ENCODE measurements around the gene TBC1D2B. TPM values are rescaled to one million over a fixed set of nuclear protein-coding genes. Genes with fewer than 3 reads are reported as not detected.
"Not testable (repeated sequence)": the region's sequence is repeated elsewhere in the genome, so short reads cannot be mapped to it uniquely, and the experiment has no call there.

Gene TBC1D2B
- total RNA-seq, 1 experiment from 2014 or later, result 58.2 TPM

- peak in 1 of 2 experiments; percentile 41 for DNase-seq
- not testable (repeated sequence) for H3K4me3 ChIP-seq; H3K27me3 ChIP-seq; H3K4me1 ChIP-seq; H3K9me3 ChIP-seq (replicated peaks); H3K36me3 ChIP-seq; H3K27ac ChIP-seq
Measured at GRCh38 chr15:77953926-77954325, 123.6 kb downstream of the TBC1D2B start.

- H3K36me3 ChIP-seq; H3K27me3 ChIP-seq; H3K9me3 ChIP-seq (replicated peaks); DNase-seq; H3K4me1 ChIP-seq; H3K27ac ChIP-seq; H3K4me3 ChIP-seq: not testable (repeated sequence)
Measured at GRCh38 chr15:77952928-77953446, 124.5 kb downstream of the TBC1D2B start.

DNA sequence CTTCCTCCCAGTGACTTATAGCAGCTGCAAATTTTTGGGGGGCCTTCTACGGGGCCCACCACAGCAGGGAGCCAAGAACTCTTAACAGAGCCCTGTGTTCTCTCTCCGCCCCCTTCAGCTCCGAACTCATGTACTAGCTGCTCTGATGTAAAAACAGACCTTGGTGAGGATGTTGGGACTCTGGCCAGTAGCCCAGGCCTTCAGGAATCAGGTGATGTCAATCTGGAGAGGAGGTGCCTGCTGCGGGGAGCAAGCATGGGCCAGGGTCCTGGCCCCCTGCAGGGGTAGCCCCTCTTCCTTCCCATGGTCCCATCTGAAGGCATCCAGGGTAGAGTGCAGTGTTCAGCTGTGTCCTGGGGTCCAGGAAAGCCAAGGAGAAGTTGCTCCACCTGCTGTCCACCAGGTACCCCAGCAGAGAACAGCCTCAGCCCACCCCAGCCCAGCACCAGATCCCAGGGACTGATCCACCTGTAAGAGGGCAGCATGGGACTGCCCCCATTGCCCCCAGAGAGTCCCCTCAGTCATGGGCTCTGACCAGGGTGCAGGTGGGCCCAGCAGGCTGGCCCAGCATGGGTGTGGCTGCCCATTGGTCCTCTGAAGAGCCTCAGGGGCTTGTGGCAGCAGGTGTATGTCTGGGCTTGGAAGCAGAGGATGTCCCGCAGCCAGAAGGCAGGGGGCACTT lies 126.3 kb downstream of the TBC1D2B start:
- DNase-seq; H3K9me3 ChIP-seq (replicated peaks); H3K4me1 ChIP-seq; H3K27ac ChIP-seq; H3K36me3 ChIP-seq; H3K27me3 ChIP-seq; H3K4me3 ChIP-seq: not testable (repeated sequence)

DNA sequence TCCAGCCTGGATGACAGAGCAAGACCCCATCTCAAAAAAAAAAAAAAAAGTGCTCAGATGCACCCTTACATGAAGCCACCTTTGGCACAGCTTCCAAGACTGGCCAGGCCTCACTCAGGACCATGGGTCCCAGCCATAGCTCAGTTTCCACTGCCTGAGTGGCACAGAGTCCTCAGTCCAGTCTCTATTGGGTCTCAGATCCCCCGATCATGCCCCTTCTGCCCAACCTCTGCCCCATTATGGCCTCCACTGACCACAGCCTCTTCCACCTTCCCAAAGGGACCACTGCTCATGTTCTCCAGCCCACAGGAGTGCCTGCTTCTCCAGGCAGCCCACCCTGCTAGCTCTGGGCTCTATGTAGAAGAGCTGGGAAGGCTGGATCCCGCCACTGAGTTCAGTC lies 127.0 kb downstream of the TBC1D2B start:
- not testable (repeated sequence) for DNase-seq; H3K9me3 ChIP-seq (replicated peaks)

GRCh38 chr15:77945566-77945965 lies 131.9 kb downstream of the TBC1D2B start:
- no peak overlapping the region for H3K4me3 ChIP-seq
- no peaks in the 10 kb centered on the region for H3K36me3 ChIP-seq
- peak in 1 of 2 experiments; percentile 51 for DNase-seq
- H3K27ac ChIP-seq, result no peak overlapping the region
- no peaks in the 10 kb centered on the region for H3K27me3 ChIP-seq
- H3K4me1 ChIP-seq, result no peaks in the 10 kb centered on the region
- H3K9me3 ChIP-seq (replicated peaks), result no peaks in the 10 kb centered on the region

More for the DNA sequence above, 127.0 kb downstream of the TBC1D2B start:
- not testable (repeated sequence) for H3K4me3 ChIP-seq, H3K27ac ChIP-seq, H3K27me3 ChIP-seq, H3K4me1 ChIP-seq, H3K36me3 ChIP-seq

Other genes starting within 250 kb of the TBC1D2B start
- 0.08 and 0.36 TPM in 2 replicates for gene SH2D7, start 14.8 kb upstream of the TBC1D2B start, total RNA-seq (2014; rRNA removed; shearing (Covaris generic))
- gene CIB2, start 53.7 kb upstream of the TBC1D2B start, total RNA-seq (2014; rRNA removed; shearing (Covaris generic)), result 0.59 and 2.8 TPM in 2 replicates
- 66.1 and 68.4 TPM in 2 replicates for gene IDH3A, start 71.7 kb upstream of the TBC1D2B start, total RNA-seq (2014; rRNA removed; shearing (Covaris generic))
- gene ACSBG1, start 156.9 kb upstream of the TBC1D2B start, total RNA-seq (2014; rRNA removed; shearing (Covaris generic)), result 0.08 and 0.63 TPM in 2 replicates
- 0.15 TPM in 1 of 2 replicates, not detected in the other for gene DNAJA4, start 186.9 kb upstream of the TBC1D2B start, total RNA-seq (2014; rRNA removed; shearing (Covaris generic))
- gene SKIC8, start 221.9 kb upstream of the TBC1D2B start, total RNA-seq (2014; rRNA removed; shearing (Covaris generic)), result 60.5 and 69.8 TPM in 2 replicates